ENCODE measurements around the gene PLA2G4D.

PLA2G4D gene

GRCh38 chr15:42070279-42070975 lies 23.9 kb downstream of the PLA2G4D start:
- DNase-seq = no peak

GRCh38 chr15:42069496-42070278 lies 24.7 kb downstream of the PLA2G4D start:
- no peak for DNase-seq

GRCh38 chr15:42069025-42069424 lies 25.3 kb downstream of the PLA2G4D start:
- DNase-seq = no peak

- DNase-seq = no peak
Measured at GRCh38 chr15:42068601-42069000, 25.8 kb downstream of the PLA2G4D start.

GRCh38 chr15:42066764-42067415 lies 27.5 kb downstream of the PLA2G4D start:
- DNase-seq = no peak

- no peak for DNase-seq
Measured at GRCh38 chr15:42065468-42065867, 28.9 kb downstream of the PLA2G4D start.

- DNase-seq = no peak
Measured at GRCh38 chr15:42065033-42065432, 29.3 kb downstream of the PLA2G4D start.

GRCh38 chr15:42064271-42064670 lies 30.1 kb downstream of the PLA2G4D start:
- DNase-seq = no peak

GRCh38 chr15:42063122-42063848 lies 31.1 kb downstream of the PLA2G4D start:
- DNase-seq = no peak

GRCh38 chr15:42062284-42062806 lies 32.0 kb downstream of the PLA2G4D start:
- no peak for DNase-seq

- no peak for DNase-seq
Measured at GRCh38 chr15:42060797-42061196, 33.6 kb downstream of the PLA2G4D start.

GRCh38 chr15:42060477-42060763 lies 33.9 kb downstream of the PLA2G4D start:
- no peak for DNase-seq

GRCh38 chr15:42059661-42060476 lies 34.5 kb downstream of the PLA2G4D start:
- peak; percentile 75 for DNase-seq

- DNase-seq = no peak
Measured at GRCh38 chr15:42058791-42059190, 35.6 kb downstream of the PLA2G4D start.

GRCh38 chr15:42057799-42058646 lies 36.3 kb downstream of the PLA2G4D start:
- no peak for DNase-seq

GRCh38 chr15:42056934-42057798 lies 37.2 kb downstream of the PLA2G4D start:
- peak; percentile 60 for DNase-seq

- no peak for DNase-seq
Measured at GRCh38 chr15:42053914-42054313, 40.4 kb downstream of the PLA2G4D start.

- DNase-seq = no peak
Measured at GRCh38 chr15:42053010-42053409, 41.4 kb downstream of the PLA2G4D start.

GRCh38 chr15:42050484-42051255 lies 43.7 kb downstream of the PLA2G4D start:
- DNase-seq = no peak
